ENCODE data around the gene METTL15.

GRCh38 chr11:28169816-28170215 lies 61.6 kb downstream of the METTL15 start:
- TF ChIP-seq POLR2AphosphoS5 (IDR thresholded peaks at IDR 0.05; ENCODE audit: low read depth, low read length) (no peak), POLR2A (IDR thresholded peaks at IDR 0.05; ENCODE audit: low read depth, low read length) (no peak), TAF1 (IDR thresholded peaks at IDR 0.05; ENCODE audit: borderline replicate concordance, low read depth, low read length) (no peak)

Data from GM12892 (cell line).